IMR-90 (cell line): ENCODE results near the gene IGBP1. TPM values are rescaled to one million over a fixed set of nuclear protein-coding genes. Genes with fewer than 3 reads are reported as not detected.

Experiments used
- ATAC-seq: fragments of 200-7000 bp; cut with Tn5 transposase; 2 replicates; pipeline ENCODE4 v1.9.1; 2020; ENCODE audit warnings: low read depth, mild to moderate bottlenecking, moderate library complexity
- BruUV-seq: library from RNA; stranded (reverse); fragments of 400-500 nt; replicated peaks from 2 replicates; lab custom pipeline; 2021; lab: Mats Ljungman, UMichigan
- CTCF ChIA-PET: fragments of 300-600 bp; formaldehyde crosslinking; extraction: SDS; loops from one replicate; lab custom pipeline; 2021; ENCODE audit warnings: antibody characterized with exemption; lab: Yijun Ruan, JAX
- POLR2A ChIA-PET: fragments of 300-600 bp; sonication (Branson Sonifier 250); formaldehyde crosslinking; loops from one replicate; lab custom pipeline; 2022; ENCODE audit warnings: antibody characterized with exemption; ENCODE audit not compliant: unreplicated experiment; lab: Charles Lee
- DNase-seq: peaks from one replicate; pipeline ENCODE4 v3.0.0; 2013
- H2AFZ ChIP-seq: replicated peaks from 2 replicates; pipeline ENCODE3; 2013; ENCODE audit warnings: low read length, mild to moderate bottlenecking; ENCODE audit not compliant: poor library complexity
- H2AK5ac ChIP-seq: 2 replicates; pipeline ENCODE4 v1.6.1; 2013; ENCODE audit warnings: low read depth, low read length, inconsistent platforms
- H2AK9ac ChIP-seq: replicated peaks from 2 replicates; pipeline ENCODE3; 2013; ENCODE audit warnings: mild to moderate bottlenecking, low read depth, low read length, moderate library complexity; ENCODE audit not compliant: poor library complexity
- H2BK120ac ChIP-seq: 2 replicates; pipeline ENCODE4 v1.6.1; 2013; ENCODE audit warnings: low read depth, low read length, inconsistent platforms
- H2BK15ac ChIP-seq: 3 replicates; pipeline ENCODE4 v1.6.1; 2013; ENCODE audit warnings: low read depth, low read length, inconsistent platforms
- H2BK20ac ChIP-seq: 2 replicates; pipeline ENCODE4 v1.6.1; 2013; ENCODE audit warnings: low read depth, mild to moderate bottlenecking, inconsistent platforms, low read length, moderate library complexity
- H2BK5ac ChIP-seq: 2 replicates; pipeline ENCODE4 v1.6.1; 2013; ENCODE audit warnings: mild to moderate bottlenecking, low read depth, low read length, inconsistent platforms; ENCODE audit not compliant: poor library complexity, severe bottlenecking
- H3K14ac ChIP-seq: replicated peaks from 2 replicates; pipeline ENCODE4 v1.6.1; 2013; ENCODE audit warnings: low read depth, low read length, inconsistent platforms
- H3K18ac ChIP-seq: 2 replicates; pipeline ENCODE4 v1.6.1; 2013; ENCODE audit warnings: low read depth, low read length, control low read depth
- H3K23ac ChIP-seq: 2 replicates; pipeline ENCODE4 v1.6.1; 2013; ENCODE audit warnings: low read depth, low read length, inconsistent platforms
- H3K27ac ChIP-seq: 2 replicates; pipeline ENCODE4 v1.5.1; 2013; ENCODE audit warnings: mild to moderate bottlenecking, control low read depth, low read length; ENCODE audit not compliant: insufficient read depth
- H3K27me3 ChIP-seq: 2 replicates; pipeline ENCODE4 v1.6.1; 2013; ENCODE audit warnings: low read length; ENCODE audit not compliant: control insufficient read depth, insufficient read depth
- H3K36me3 ChIP-seq: 2 replicates; pipeline ENCODE4 v1.6.1; 2013; ENCODE audit warnings: low read length, mixed read lengths; ENCODE audit not compliant: control insufficient read depth, insufficient read depth
- H3K4ac ChIP-seq: 2 replicates; pipeline ENCODE4 v1.6.1; 2013; ENCODE audit warnings: low read depth, low read length, inconsistent platforms
- H3K4me1 ChIP-seq: 2 replicates; pipeline ENCODE4 v1.6.1; 2013; ENCODE audit warnings: low read length, mixed read lengths; ENCODE audit not compliant: control insufficient read depth, insufficient read depth
- H3K4me2 ChIP-seq: 2 replicates; pipeline ENCODE4 v1.6.1; 2013; ENCODE audit warnings: low read depth, mild to moderate bottlenecking, control low read depth, low read length, moderate library complexity
- H3K4me3 ChIP-seq: 2 replicates; pipeline ENCODE4 v1.5.1; 2013; ENCODE audit warnings: low read depth, mild to moderate bottlenecking, control low read depth, low read length, moderate library complexity; ENCODE audit not compliant: insufficient read depth
- H3K56ac ChIP-seq: 2 replicates; pipeline ENCODE4 v1.6.1; 2013; ENCODE audit warnings: low read length, inconsistent platforms; ENCODE audit not compliant: insufficient read depth; ENCODE audit errors: extremely low read depth
- H3K79me1 ChIP-seq, 2 experiments: 2 replicates each; pipeline ENCODE4 v1.6.1; 2013; ENCODE audit warnings: low read length in 2 of 2, inconsistent platforms in 1 of 2, low read depth in 1 of 2
- H3K9ac ChIP-seq: 2 replicates; pipeline ENCODE4 v1.6.1; 2013; ENCODE audit warnings: low read depth, low read length, control low read depth
- H3K9me1 ChIP-seq: 2 replicates; pipeline ENCODE4 v1.6.1; 2013; ENCODE audit warnings: low read length, inconsistent platforms; ENCODE audit not compliant: insufficient read depth
- H3K9me3 ChIP-seq: 2 replicates; pipeline ENCODE4 v1.6.1; 2013; ENCODE audit warnings: low read length; ENCODE audit not compliant: control insufficient read depth, insufficient read depth
- H4K20me1 ChIP-seq: 2 replicates; pipeline ENCODE4 v1.6.1; 2013; ENCODE audit warnings: low read length, inconsistent platforms; ENCODE audit not compliant: insufficient read depth
- H4K5ac ChIP-seq: 2 replicates; pipeline ENCODE4 v1.6.1; 2013; ENCODE audit warnings: mild to moderate bottlenecking, low read depth, low read length, control low read depth
- H4K8ac ChIP-seq, 2 experiments: 2 replicates each; pipeline ENCODE4 v1.6.1; 2013; ENCODE audit warnings: low read depth in 2 of 2, low read length in 2 of 2, control low read depth in 1 of 2, inconsistent platforms in 1 of 2
- H4K91ac ChIP-seq: 2 replicates; pipeline ENCODE4 v1.6.1; 2013; ENCODE audit warnings: low read depth, low read length, inconsistent platforms; ENCODE audit not compliant: insufficient read depth
- BHLHE40 ChIP-seq: fragments of 150-350 bp; IDR thresholded peaks from 2 replicates; pipeline ENCODE4 v1.6.1; 2016; ENCODE audit warnings: mild to moderate bottlenecking, low read depth, low read length
- CEBPB ChIP-seq: IDR thresholded peaks from 2 replicates; pipeline ENCODE4 v1.6.1; 2012; ENCODE audit warnings: low read depth, low read length, improper control_type of control experiment
- CHD1 ChIP-seq: IDR thresholded peaks from 2 replicates; pipeline ENCODE4 v1.6.1; 2012; ENCODE audit warnings: low read depth, low read length, improper control_type of control experiment
- FOS ChIP-seq: fragments of 150-350 bp; IDR thresholded peaks from 2 replicates; pipeline ENCODE4 v1.6.1; 2016; ENCODE audit warnings: low read depth, low read length
- RAD21 ChIP-seq: IDR thresholded peaks from 2 replicates; pipeline ENCODE4 v1.6.1; 2012; ENCODE audit warnings: low read length, improper control_type of control experiment
- WGBS, 2 experiments: methylation state at CpG; one replicate each; pipeline versions ENCODE4 v1.1.5 to v1.1.7; 2013; ENCODE audit warnings: missing lambda C conversion rate in 2 of 2; ENCODE audit not compliant: insufficient read length in 1 of 2; ENCODE audit errors: extremely low coverage in 2 of 2; 5-methylcytosine and 5-hydroxymethylcytosine counted together
- dilution Hi-C: fragments of 300-500 bp; cut with HindIII; formaldehyde crosslinking; loops from one replicate; pipeline ENCODE4 v1.14.3; 2018; ENCODE audit warnings: low sequenced_read_pairs; ENCODE audit not compliant: unreplicated experiment
- in situ Hi-C: fragments of 300-500 bp; cut with MboI; formaldehyde crosslinking; loops from 3 replicates; pipeline ENCODE4 v1.14.3; 2019; ENCODE audit warnings: low sequenced_read_pairs, inconsistent platforms, mixed read lengths
- intact Hi-C: fragments of 100-400 bp; cut with micrococcal nuclease; formaldehyde crosslinking; loops from 2 replicates; pipeline ENCODE4 v1.10.0; 2022
- polyA plus RNA-seq, 3 experiments: library from polyadenylated mRNA; depleted of rRNA; stranded (reverse); fragments of >200 nt; gene quantifications; 2 replicates each; pipeline ENCODE4 v1.2.3, GENCODE V29; 2012; ENCODE audit warnings: low replicate concordance in 1 of 3
- total RNA-seq: library from RNA; depleted of rRNA; stranded (reverse); fragments of >200 nt; gene quantifications from 2 replicates; pipeline ENCODE4 v1.2.3, GENCODE V29; 2012

IGBP1 gene
- total and polyA plus RNA-seq, 2 of the 4 experiments (the other 2 are of a cell fraction): 51.8 to 87.1 TPM

DNA sequence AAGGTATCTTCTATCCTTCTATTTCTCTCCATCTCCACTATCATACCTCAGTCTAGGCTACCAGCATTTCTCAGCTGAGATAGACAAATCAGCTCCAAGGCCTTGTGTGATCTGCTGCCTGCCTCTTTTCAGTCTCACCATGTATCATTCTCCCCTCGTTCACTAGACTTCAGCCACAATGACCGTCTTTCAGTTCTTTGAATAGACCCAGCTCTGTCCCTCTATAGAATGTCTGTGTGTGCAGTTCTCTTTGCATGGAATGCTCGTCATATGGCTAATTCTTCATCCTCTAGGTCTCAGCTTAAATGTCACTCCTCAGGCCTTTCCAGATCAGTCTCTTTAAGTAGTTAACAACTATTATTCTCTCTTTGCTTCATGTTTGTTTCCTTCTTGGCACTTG lies 6.5 kb downstream of the IGBP1 start:
- Histone ChIP-seq H3K27me3 (no peaks in the 10 kb centered on the region; the same call in 1 of the 2 replicates), H3K9ac (no peak overlapping the region), H3K4me2 (no peak overlapping the region), H2BK120ac (no peak overlapping the region), H3K18ac (no peak overlapping the region), H2BK15ac (no peak overlapping the region), H2BK5ac (no peak overlapping the region), H3K9me1 (no peaks in the 10 kb centered on the region), H2BK20ac (no peak overlapping the region), H2AFZ (no peak overlapping the region), H3K79me1 (peaks cover 5 to 14% of the 10 kb centered on the region in 2 experiments; a peak in 1 of 4 replicates), H3K27ac (no peak overlapping the region), H2AK5ac (no peak overlapping the region), H3K4me3 (no peak overlapping the region), H3K4me1 (no peaks in the 10 kb centered on the region), H3K9me3 (no peaks in the 10 kb centered on the region), H2AK9ac (no peak overlapping the region), H4K91ac (no peak overlapping the region), H3K36me3 (peaks cover 1% of the 10 kb centered on the region; the same call in 1 of the 2 replicates), H3K4ac (no peak overlapping the region), H3K56ac (no peak overlapping the region), H4K8ac (no peak overlapping the region), H3K14ac (no peak overlapping the region), H4K20me1 (no peaks in the 10 kb centered on the region), H4K5ac (no peak overlapping the region), H3K23ac (no peak overlapping the region)
- in situ Hi-C loops (no loop called here), dilution Hi-C loops (no loop called here), intact Hi-C loops (no loop called here)
- no TSS peak for BruUV-seq
- WGBS, 2 experiments: no CpG with 5 or more reads among the region's 3 CpGs
- DNase-seq: no peak
- TF ChIP-seq BHLHE40 (no peak), RAD21 (no peak), CHD1 (no peak), CEBPB (no peak), FOS (no peak)
- CTCF ChIA-PET: no interaction called here
- no peak for ATAC-seq
- POLR2A ChIA-PET: no interaction called here
